GM12874 (cell line): Measurements from ENCODE around the gene TUBGCP6.

ENCODE experiments used
- TF ChIP-seq, protein P1 (sequence below): IDR thresholded peaks from 2 replicates; pipeline ENCODE4 v1.5.1; 2011; ENCODE audit warnings: low read depth, mild to moderate bottlenecking, control low read depth, low read length, moderate library complexity; ENCODE audit not compliant: insufficient read depth

TUBGCP6 gene

DNA sequence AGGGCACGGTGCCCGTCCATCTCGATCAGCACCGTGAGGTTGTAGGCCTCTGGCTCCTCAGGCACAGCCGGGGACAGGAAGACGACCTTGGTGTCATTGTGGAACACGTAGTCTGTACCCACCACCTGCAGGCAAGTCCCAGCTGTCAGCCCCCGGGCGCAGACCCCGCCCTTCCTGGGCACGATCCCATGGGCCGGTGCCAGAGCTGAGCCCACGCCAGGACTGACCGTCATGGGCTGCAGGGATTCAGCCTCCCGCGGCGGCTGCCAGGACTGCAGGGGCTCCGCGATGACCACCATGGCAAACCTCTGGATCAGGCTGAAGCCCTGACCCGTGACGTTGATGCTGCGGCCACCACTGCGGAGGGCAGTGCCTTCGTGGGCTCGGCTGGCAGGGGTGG, 37.1 kb upstream of the TUBGCP6 start:
- TF ChIP-seq, protein P1, sequence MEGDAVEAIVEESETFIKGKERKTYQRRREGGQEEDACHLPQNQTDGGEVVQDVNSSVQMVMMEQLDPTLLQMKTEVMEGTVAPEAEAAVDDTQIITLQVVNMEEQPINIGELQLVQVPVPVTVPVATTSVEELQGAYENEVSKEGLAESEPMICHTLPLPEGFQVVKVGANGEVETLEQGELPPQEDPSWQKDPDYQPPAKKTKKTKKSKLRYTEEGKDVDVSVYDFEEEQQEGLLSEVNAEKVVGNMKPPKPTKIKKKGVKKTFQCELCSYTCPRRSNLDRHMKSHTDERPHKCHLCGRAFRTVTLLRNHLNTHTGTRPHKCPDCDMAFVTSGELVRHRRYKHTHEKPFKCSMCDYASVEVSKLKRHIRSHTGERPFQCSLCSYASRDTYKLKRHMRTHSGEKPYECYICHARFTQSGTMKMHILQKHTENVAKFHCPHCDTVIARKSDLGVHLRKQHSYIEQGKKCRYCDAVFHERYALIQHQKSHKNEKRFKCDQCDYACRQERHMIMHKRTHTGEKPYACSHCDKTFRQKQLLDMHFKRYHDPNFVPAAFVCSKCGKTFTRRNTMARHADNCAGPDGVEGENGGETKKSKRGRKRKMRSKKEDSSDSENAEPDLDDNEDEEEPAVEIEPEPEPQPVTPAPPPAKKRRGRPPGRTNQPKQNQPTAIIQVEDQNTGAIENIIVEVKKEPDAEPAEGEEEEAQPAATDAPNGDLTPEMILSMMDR: no peak

DNA sequence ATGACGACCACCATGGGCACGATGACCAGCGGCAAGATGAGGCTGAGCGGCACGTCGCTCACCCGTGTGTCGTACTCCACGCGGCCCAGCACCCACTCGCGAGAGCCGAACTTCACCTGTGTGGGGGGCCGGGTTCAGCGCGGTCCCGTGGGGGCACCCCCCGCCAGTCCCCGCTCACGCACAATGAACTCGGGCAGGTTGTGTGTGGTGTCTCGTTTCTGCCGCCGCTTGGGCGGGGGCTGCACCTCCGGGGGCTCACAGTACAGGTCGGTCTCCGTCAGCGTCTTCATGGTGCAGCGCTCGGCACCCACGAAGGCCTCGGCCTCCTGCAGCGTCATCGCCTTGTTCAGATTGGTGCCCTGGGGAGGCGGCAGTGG, 36.5 kb upstream of the TUBGCP6 start:
- TF ChIP-seq, protein P1: no peak

DNA sequence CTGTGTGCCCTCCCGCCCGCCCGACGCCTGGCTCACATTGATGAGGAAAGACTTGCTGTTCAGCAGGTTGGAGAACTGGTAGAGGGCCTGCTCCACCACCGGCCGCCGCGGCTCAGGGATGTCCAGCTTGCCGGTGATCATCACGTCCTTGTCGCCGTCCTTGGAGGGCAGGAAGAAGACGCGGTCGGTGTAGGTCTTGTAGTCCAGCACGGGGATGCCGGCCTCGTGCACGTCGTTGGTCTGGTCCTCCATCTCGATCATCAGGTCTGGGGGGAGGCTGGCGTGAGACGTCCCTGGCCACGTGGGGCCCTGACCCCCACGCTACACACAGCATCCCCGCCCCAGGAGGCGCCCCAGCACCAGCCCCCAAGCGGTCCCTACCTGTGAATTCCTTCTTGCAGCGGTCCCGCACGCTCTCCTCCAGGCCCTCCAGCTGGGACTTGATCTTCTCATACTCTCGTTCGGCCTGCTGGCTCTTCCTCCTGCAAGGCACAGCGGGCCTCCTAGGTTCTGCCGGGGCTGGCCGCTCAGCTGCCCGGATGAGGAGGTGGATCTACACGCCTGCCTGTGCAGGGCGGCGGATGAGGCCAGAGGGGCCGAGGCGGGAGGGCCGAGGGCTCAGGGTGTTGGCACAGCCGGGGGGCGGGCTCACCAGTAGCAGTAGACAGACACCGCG, 36.0 kb upstream of the TUBGCP6 start:
- TF ChIP-seq, protein P1: no peak

DNA sequence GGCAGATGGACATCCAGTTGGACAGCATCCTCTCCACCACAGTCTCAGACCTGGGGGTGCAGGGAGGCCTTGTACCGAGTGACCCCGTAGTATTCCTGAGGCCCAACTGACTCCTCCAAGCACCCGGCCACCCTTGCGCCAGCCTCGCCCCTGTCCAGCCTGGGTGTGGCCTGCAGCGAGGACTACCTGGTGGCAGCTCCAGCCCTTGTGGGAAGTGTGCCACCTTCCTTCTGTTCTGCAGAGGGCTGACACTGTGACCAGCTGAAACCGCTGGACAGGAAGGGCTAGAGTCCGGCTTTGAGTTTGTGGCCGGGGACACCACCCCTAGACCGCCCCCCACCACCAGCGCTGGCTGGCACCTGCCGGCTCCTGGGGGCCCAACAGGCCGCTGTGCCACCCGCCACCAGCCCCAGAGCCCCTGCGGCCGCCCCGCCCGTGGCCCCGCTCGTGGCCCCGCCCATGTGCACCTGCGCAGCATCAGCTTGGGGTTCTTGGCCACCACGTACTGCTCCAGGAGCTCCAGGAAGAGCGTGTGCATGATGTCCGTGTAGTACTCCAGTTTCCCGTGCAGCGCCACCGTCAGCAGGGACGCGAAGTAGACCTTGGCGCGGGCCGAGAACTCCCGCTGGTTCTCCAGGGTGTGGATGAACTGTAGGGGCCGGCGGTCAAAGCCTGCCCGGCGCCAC, 35.3 kb upstream of the TUBGCP6 start:
- TF ChIP-seq, protein P1: no peak

DNA sequence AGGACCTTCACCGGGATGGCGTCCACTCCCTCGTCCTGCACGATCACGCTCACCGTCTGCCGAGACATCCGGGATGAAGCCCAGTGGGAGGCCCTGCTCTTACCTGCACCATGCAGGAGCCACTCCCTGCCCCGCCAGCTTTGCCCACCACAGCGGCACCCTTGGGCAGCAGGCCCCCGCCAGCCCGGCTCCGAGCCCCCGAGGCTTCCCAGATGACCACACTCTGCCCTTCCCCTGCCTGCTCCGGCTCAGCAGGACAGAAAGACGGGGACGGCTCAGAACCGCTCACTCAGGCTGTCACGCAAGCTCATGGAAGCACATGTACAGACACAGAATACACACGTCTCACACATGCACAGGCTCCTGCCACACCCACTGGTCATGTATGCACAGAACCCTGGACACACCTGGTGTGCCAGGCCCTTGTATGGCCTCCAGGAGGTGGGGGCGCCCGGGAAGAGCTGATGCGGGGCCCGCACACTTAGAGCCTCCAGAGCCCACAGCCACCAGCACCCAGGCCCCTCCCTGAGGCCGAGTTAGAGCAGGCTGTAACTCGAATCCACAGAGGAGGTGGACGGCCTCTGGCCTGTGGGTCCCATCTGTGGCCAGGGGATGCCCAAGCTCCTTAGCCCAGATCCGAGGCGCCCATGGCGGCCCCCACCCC, 34.3 kb upstream of the TUBGCP6 start:
- TF ChIP-seq, protein P1: no peak

DNA sequence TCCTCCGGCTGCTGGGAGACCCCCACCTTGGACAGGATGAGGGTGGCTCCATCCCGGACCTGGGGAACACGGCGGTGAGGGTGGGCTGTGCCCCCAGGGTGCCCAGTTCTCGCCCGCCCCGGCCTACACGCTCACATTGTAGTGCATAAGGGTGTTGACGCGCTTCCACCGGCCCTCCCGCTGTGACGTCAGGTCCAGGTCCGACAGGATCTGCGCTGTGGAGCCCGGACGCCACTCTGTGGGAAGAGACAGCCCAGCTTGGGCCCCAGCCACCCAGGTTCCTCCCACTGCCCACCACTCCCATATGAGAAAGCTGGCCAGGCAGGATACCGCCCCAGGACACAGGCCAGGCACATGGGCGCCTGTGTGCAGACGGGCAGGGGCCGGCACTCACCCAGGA, 33.6 kb upstream of the TUBGCP6 start:
- TF ChIP-seq, protein P1: no peak

DNA sequence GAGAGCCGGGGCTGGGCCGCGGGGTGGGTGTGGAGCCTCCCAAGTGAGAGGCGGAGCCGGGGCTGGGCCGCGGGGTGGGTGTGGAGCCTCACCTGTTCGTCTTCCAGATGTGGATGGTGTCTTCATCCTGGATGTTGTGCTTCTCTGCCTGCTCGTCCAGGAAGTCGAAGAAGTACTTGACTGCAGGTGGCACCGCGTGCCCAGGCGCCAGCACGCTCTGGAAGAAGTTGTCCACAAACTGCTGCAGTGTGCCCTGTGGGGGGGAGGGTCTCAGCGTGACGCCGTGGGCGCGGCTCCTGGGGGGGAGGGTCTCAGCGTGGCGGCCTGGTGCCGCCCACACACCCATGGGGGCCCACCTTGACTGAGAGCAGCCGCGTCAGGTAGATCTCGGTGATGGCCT, 32.9 kb upstream of the TUBGCP6 start:
- TF ChIP-seq, protein P1: no peak
